HG02981 (cell line): Measurements from ENCODE around the gene ZDHHC14.

Experiments used
- ATAC-seq: cut with Tn5 transposase; IDR thresholded peaks from one replicate; pipeline ENCODE4 v1.9.1; 2021; ENCODE audit warnings: mild to moderate bottlenecking, moderate library complexity; ENCODE audit not compliant: unreplicated experiment

Gene ZDHHC14

GRCh38 chr6:157513619-157514485 lies 132.9 kb downstream of the ZDHHC14 start:
- ATAC-seq, result no peak

DNA sequence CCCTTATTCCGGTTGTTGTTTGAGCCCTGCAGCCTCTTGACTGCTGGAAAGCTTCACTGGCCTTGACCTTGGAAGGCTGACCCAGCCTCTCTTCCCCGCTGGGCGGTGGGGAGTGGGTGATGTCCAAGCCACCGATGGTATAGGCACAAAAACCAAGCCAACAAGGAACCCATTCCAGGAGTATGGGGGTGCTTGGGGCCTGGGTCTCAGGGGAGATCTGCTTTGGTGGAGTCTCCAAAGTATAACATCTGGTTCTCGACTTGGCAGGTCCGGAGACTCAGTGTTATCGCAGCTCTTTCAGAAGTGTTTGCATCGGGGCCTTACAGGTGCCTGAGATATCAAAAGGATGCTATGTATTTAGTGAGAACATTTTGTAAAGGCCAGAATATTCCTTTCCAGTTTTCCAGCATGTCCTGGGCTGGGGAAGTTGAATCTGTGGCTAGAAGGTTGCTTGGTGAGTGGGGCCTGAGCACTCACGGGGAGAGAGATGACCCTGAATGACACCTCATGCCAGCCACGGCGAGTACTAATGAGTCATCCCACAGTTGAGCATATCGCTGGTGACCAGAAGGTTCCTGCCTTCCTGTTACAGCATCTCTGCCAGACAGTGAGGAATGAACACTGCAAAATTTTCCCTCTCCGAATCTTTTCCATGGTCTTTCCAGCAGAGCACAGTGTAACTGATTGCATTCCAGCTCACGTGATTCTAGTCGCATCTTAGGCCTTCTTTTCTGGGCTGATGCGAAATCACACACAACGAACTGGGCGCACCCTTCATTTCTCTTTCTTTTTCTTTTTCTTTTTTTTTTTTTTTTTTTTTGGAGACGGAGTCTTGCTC lies 133.9 kb downstream of the ZDHHC14 start:
- no peak for ATAC-seq

DNA sequence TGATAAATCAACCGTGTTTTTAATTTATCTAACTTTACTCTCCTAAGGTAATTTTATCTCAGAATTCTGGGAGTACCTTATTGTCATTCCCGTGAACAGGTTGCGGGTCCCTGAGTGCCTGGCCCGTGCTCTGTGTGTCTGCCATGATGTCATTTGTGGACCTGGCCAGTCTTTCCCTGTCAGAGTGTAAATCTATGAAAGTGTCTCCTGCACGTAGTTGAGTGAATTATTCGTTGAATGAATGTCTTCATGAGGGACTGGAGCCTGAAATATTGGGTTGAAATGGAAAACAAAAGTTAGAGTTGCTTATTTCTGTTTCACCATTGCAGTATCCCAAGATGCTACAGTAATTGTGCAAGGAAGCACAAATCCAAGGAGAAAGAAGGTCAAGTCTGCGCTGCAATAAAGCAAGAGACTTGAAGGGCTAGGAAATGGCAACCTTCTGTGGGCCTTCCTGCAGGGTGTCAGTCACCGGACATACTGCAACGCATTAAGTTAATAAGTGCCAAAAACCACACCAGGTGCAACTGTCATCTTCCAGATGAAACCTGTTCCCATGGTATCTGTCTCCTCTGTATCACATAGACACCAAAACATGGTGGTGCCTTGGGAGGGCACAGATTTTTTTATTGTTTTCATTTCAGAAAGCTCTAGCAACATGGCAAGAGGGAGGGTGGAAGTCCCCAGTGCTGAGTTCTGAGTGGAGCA lies 135.5 kb downstream of the ZDHHC14 start:
- no peak for ATAC-seq

DNA sequence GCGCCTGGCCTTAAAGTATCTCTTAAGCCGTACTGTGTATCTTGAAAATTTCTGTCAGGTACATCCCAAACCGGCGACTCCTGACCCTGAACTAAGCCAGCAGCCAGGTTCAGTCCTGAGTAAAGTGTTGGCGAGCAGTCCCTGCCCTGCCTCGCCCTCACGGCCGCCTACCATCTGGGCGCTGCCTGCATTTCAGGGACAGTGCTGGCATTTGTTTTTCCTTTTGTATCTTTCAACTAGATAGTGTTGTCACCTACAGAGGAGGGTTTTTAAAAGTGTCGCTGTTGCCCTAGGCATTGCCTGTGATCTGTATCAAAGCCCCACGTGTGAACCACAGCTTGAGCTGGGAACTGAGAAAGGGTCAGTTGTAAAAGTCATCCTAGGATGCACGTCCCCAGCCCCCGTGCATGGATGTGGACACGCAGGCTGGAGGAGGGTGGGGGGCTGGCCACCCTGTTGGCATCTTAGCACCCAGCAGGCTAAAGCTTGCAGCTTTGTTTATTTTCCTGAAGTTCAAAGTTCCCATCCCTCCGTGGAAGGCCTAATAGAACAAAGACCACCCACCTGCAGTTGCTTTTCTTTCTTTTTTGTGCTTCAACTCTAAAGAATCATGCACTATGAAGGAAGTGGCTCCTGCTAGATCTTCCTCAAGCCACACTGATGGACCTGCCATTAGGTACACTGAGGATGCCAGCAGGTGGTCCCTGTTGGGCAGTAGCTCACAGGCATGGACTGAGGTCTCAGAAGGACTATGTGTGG lies 136.8 kb downstream of the ZDHHC14 start:
- no peak for ATAC-seq

DNA sequence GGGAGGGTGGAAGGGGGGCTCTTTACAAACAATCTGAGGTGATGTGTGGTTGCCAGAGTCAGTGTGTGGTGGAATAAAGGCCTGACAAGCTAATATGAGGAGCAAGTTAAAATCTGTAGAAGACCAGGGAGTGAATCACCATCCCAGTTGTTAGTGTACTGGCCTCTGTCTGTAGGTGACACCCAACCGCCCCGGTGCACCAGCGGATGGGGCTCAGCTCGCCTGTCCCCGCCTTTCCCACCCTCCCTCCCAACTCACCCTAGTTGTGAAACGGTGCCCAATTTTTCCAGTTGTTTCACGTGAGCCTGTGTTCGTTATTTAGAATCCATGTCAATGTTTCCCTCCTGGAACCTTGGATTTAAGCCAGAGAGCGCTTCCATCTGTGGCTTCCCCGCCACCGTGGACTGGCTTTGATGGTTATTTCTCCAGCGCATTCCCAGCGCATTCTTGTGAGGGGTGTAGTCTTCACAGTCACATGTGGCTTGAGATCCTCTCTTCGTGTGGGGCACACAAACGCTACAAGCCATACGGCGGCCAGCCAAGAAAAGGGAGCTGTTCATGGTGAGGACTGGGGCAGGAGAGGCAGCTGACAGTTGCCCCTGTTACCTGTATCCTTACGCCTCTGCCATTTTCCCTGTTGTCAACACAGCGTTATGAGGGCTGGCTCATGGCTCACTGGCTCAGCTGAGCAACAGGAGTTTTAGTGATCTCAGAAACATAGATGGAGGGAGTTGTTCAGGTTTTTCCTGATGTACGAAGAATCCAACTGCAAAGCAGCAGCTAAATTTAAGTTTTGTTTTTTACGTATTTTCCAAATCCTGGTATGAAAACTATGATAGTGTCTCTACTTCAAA lies 137.6 kb downstream of the ZDHHC14 start:
- ATAC-seq, result no peak

DNA sequence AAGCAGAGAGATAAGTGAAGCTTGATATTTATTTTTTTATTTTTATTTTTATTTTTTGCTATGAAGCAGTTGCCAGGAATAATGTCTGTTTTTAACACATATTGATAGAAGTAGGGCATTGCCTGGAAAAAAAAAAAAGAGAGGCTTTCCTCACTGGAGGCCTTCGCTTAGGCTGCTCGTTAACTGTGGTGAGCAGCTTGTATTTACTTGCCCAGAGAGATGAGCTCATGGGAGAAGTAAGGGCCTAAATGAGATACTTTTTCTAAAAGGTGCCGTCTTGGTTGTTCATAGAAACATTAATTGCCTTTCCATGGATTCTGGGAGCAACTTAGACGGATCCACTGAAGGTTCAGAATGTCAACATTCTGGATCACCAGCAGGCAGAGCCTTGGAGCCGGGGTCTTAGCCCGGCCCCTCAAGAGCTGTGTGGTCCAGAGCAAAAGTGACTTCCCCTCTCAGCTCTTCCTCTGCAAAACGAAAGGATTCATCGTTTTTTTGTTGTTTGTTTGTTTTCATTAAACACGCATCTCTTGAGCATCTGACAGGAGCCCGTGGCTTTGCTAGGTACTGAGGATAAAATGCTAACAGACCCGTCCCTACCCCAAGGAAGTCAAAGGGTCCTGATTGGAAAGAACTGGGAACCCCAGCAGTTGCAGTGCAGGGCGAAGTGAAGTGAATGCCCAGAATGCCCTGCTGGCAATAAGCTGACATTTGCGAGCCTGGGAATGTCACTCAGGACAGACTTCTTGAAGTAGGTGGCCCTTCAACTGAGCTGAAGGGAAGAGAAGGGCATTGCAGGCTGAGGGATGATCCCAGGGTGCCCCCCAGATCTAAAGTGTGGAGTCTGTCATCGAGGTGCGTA lies 138.5 kb downstream of the ZDHHC14 start:
- no peak for ATAC-seq

DNA sequence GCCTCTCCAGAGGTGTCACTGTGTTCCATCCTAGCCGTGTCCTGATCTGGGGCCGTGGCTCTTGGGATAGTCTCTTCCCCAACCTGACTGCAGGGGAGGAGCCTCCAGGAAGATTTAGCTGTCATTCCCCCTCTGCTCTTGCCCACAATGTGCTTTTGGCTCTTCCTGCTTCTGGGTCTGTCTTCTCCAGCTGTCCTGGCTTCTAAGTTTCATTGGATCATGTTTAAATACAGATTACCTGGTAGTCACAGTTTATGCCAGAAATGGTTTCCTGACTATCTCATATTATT lies 139.1 kb downstream of the ZDHHC14 start:
- no peak for ATAC-seq

GRCh38 chr6:157520596-157521361 lies 139.8 kb downstream of the ZDHHC14 start:
- no peak for ATAC-seq

DNA sequence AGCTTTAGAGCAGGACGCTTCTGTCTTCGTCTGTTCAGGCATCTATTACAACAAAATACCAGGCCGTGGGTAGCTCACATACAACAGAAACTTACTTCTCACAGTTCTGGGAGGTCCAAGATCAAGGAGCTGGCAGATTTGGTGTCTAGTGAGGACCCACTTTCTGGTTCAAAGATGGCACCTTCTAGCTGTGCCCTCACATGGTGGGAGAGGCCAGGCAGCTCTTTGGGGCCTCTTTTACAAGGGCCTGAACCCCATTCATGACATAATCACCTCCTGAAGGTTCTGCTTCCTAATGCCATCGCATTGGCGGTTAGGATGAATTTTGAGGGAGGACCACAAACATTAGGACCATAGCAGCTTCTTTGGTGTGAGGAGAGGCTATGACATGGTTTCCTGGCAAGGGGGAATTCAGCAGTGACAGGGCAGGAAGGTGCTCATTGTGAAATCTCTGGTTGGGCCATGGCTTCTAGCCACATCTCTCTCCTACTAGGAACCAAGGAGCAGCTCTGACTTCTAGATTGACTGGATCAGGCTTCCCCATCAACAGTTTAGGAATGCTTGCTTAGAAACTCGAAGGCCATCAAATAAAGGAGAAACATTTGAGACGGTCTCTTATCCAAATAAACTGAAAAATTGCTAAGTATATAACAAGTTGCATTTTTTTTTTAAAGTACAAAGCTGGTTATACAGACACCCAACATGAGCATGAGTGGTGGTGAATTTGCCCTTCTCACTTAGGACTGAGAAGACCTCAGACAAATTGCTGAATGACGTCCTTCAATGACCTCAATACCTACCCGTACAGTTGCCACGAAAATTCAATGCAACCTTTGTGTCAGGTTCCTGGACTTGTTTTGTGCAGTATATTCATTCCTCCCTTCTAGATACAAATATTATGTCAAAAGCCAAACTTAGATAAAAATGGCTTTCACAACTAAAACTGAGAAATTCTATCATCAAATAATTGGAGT lies 140.7 kb downstream of the ZDHHC14 start:
- ATAC-seq, result no peak

GRCh38 chr6:157522472-157522871 lies 141.5 kb downstream of the ZDHHC14 start:
- ATAC-seq, result no peak

DNA sequence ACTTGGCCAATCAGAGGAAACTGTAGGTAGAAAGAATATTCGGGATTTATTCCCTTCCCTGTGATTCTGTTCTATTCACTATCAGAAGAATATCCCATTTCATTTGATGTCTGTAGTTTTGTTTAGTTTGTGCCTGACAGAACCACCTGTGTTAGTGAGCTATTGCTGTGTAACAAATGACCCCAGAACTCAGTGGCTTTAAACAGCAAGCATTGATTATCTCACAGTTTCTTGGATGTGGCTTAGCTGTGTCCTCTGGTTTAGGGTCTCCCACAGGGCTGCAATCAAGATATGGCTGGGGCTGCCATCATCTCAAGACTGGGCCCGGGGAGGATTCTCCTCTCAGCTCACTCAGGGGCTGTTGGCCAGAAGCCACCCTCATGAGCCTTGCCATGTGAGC lies 143.7 kb downstream of the ZDHHC14 start:
- no peak for ATAC-seq

- no peak for ATAC-seq
These were observed 144.4 kb downstream of the ZDHHC14 start for GRCh38 chr6:157525292-157525889.

- no peak for ATAC-seq
These were observed 145.0 kb downstream of the ZDHHC14 start for GRCh38 chr6:157525918-157526425.

DNA sequence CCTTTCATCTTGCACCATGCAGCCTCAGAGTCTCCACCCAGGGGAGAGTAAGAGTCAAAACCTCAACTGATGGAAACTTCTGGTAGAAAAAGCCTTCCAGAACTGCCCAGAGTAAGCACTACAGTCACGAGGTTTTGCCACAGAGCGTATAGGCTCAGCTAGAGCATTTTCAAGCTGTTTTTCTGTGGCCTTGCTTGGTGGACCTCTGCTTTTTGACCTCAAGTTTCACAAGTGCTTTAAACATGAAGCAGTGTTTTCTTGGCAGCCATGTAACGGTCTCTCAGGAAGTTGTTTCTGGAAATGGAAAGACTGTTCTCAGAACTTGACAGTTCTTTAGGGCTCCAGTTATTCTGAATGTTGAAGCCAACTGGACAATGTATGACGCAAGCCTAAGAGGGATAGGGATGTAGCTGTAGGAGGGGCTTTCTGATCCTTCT lies 146.5 kb downstream of the ZDHHC14 start:
- ATAC-seq, result peak; percentile 90

GRCh38 chr6:157528931-157529653 lies 148.1 kb downstream of the ZDHHC14 start:
- no peak for ATAC-seq

- ATAC-seq, result no peak
These were observed 148.7 kb downstream of the ZDHHC14 start for GRCh38 chr6:157529654-157530039.
